B cell (primary cell): ENCODE measurements around the gene ABR. TPM values are rescaled to one million over a fixed set of nuclear protein-coding genes. Genes with fewer than 3 reads are reported as not detected.

Experiments
- ATAC-seq: fragments of 200-7000 bp; cut with Tn5 transposase; one replicate; pipeline ENCODE4 v1.10.0; 2021; ENCODE audit warnings: low read depth, mild to moderate bottlenecking, moderate number of reproducible peaks, moderate library complexity
- CTCF ChIA-PET: fragments of 350-600 bp; sonication (Branson Sonifier 250); formaldehyde crosslinking; loops from one replicate; lab custom pipeline; 2021; ENCODE audit warnings: antibody characterized with exemption, inconsistent platforms; lab: Charles Lee
- POLR2A ChIA-PET: fragments of 350-600 bp; sonication (Branson Sonifier 250); formaldehyde crosslinking; loops from one replicate; lab custom pipeline; 2021; ENCODE audit warnings: antibody characterized with exemption; lab: Charles Lee
- DNase-seq: peaks from one replicate; pipeline ENCODE4 v3.0.0; 2013
- H2AFZ ChIP-seq: 2 replicates; pipeline ENCODE4 v1.6.1; 2012; ENCODE audit warnings: mild to moderate bottlenecking, low read depth, low read length; ENCODE audit not compliant: insufficient read depth, poor library complexity, severe bottlenecking
- H3K27ac ChIP-seq, 2 donors: 1 replicate in 1 of 2; 2 replicates in 1 of 2; pipeline ENCODE4 v1.5.1; 2012 to 2013; ENCODE audit warnings: low read length in 2 of 2, mild to moderate bottlenecking in 2 of 2, moderate library complexity in 1 of 2
- H3K27me3 ChIP-seq, 4 experiments: fragments of 200-600 bp in 1 of 4; sonication (generic) in 1 of 4; replicated peaks in 1 of 4; 1 replicate in 2 of 4; 2 replicates in 2 of 4; pipeline versions ENCODE4 v1.6.1 to v1.7.0; 2013 to 2016; ENCODE audit warnings: low read length in 3 of 4, mild to moderate bottlenecking in 2 of 4, mixed read lengths in 1 of 4, moderate library complexity in 1 of 4; ENCODE audit not compliant: insufficient read depth in 4 of 4, control insufficient read depth in 3 of 4; ENCODE audit errors: control extremely low read depth in 1 of 4
- H3K36me3 ChIP-seq, 2 experiments: replicated peaks in 1 of 2; 1 replicate in 1 of 2; 2 replicates in 1 of 2; pipeline versions ENCODE4 v1.6.1 to v1.7.1; 2013; ENCODE audit warnings: low read length in 1 of 2; ENCODE audit not compliant: insufficient read depth in 2 of 2, control insufficient read depth in 1 of 2; ENCODE audit errors: control extremely low read depth in 1 of 2, extremely low read depth in 1 of 2
- H3K4me1 ChIP-seq, 2 donors: fragments of 200-600 bp in 1 of 2; sonication (generic) in 1 of 2; 1 replicate in 1 of 2; 2 replicates in 1 of 2; pipeline versions ENCODE4 v1.5.1 to v1.6.1; 2013 to 2017; ENCODE audit warnings: low read length in 2 of 2; ENCODE audit not compliant: control insufficient read depth in 2 of 2, insufficient read depth in 2 of 2
- H3K4me2 ChIP-seq: replicated peaks from 2 replicates; pipeline ENCODE3; 2012; ENCODE audit warnings: mild to moderate bottlenecking, low read depth, low read length; ENCODE audit not compliant: poor library complexity, severe bottlenecking
- H3K4me3 ChIP-seq, 5 experiments: fragments of 200-600 bp in 1 of 5; sonication (generic) in 1 of 5; 1 replicate in 3 of 5; 2 replicates in 2 of 5; pipeline versions ENCODE4 v1.5.1 to v1.7.0; 2011 to 2016; ENCODE audit warnings: low read length in 4 of 5, mild to moderate bottlenecking in 4 of 5, low read depth in 2 of 5, control low read depth in 1 of 5, moderate library complexity in 1 of 5; ENCODE audit not compliant: insufficient read depth in 1 of 5; ENCODE audit errors: control extremely low read depth in 1 of 5, extremely low read depth in 1 of 5
- H3K79me2 ChIP-seq: fragments of 200-600 bp; sonication (generic); one replicate; pipeline ENCODE4 v1.6.0; 2016; ENCODE audit warnings: low read length; ENCODE audit not compliant: control insufficient read depth, insufficient read depth
- H3K9ac ChIP-seq: fragments of 200-600 bp; sonication (generic); 2 replicates; pipeline ENCODE4 v1.6.1; 2017; ENCODE audit warnings: mild to moderate bottlenecking, low read length, moderate library complexity
- H3K9me3 ChIP-seq, 3 donors: one replicate each; pipeline versions ENCODE4 v1.6.1 to v1.7.1; 2013; ENCODE audit warnings: low read length in 2 of 3; ENCODE audit not compliant: control insufficient read depth in 2 of 3, insufficient read depth in 1 of 3; ENCODE audit errors: control extremely low read depth in 1 of 3
- H4K20me1 ChIP-seq: 2 replicates; pipeline ENCODE4 v1.6.0; 2012; ENCODE audit warnings: mild to moderate bottlenecking, low read length; ENCODE audit not compliant: insufficient read depth, control insufficient read depth, poor library complexity, severe bottlenecking
- H3K27ac Mint-ChIP-seq: one replicate; pipeline ENCODE4 v1.8.0; 2021; ENCODE audit warnings: mixed read lengths
- H3K27me3 Mint-ChIP-seq: one replicate; pipeline ENCODE4 v1.8.0; 2021; ENCODE audit warnings: mixed read lengths
- H3K4me1 Mint-ChIP-seq: one replicate; pipeline ENCODE4 v1.8.0; 2021; ENCODE audit warnings: mixed read lengths
- H3K4me3 Mint-ChIP-seq: one replicate; pipeline ENCODE4 v1.8.0; 2021; ENCODE audit warnings: mixed read lengths
- H3K9me3 Mint-ChIP-seq: one replicate; pipeline ENCODE4 v1.8.0; 2022; ENCODE audit warnings: mixed read lengths; ENCODE audit not compliant: insufficient read depth
- CTCF ChIP-seq: fragments of 200-600 bp; IDR thresholded peaks from one replicate; pipeline ENCODE4 v1.8.0; 2022; ENCODE audit warnings: antibody characterized with exemption, mild to moderate bottlenecking
- EZH2 ChIP-seq: IDR thresholded peaks from 2 replicates; pipeline ENCODE4 v1.6.1; 2012; ENCODE audit warnings: borderline replicate concordance, low read depth, mild to moderate bottlenecking, moderate library complexity, low read length; ENCODE audit not compliant: insufficient read depth, poor library complexity, severe bottlenecking
- WGBS: methylation state at CpG from one replicate; pipeline ENCODE4 v1.1.5; 2013; ENCODE audit warnings: missing lambda C conversion rate; ENCODE audit not compliant: insufficient coverage; 5-methylcytosine and 5-hydroxymethylcytosine counted together
- intact Hi-C: fragments of 100-400 bp; cut with micrococcal nuclease; formaldehyde crosslinking; loops from one replicate; pipeline ENCODE4 v1.10.0; 2022
- polyA plus RNA-seq: library from polyadenylated mRNA; depleted of rRNA; stranded (reverse); fragments of >200 nt; gene quantifications from 2 replicates; pipeline ENCODE4 v1.2.3, GENCODE V29; 2012
- total RNA-seq, 2 donors: library from RNA; stranded (reverse); fragments of 120-200 nt in 1 of 2; gene quantifications; 1 replicate in 1 of 2; 2 replicates in 1 of 2; pipeline versions ENCODE4 v1.2.3 to v1.2.4, GENCODE V29; 2013 to 2022

ABR gene
- total and polyA plus RNA-seq, 2 donors (not counting 1 experiment from before 2014, with no cell fraction given), result 79.8 to 262 TPM

- H3K9ac ChIP-seq, result no peak overlapping the region
- intact Hi-C loops, result no loop called here
- no peaks in the 10 kb centered on the region for H3K79me2 ChIP-seq
- Mint-ChIP-seq H3K9me3 (no peaks in the 10 kb centered on the region), H3K27me3 (no peaks in the 10 kb centered on the region), H3K4me1 (no peaks in the 10 kb centered on the region), H3K27ac (no peak overlapping the region), H3K4me3 (no peak overlapping the region)
- H3K4me2 ChIP-seq, result no peak overlapping the region
- POLR2A ChIA-PET, result no interaction called here
- no peak for TF ChIP-seq CTCF
- TF ChIP-seq EZH2, result no peak
- DNase-seq, result no peak
- CTCF ChIA-PET, result no interaction called here
- H3K9me3 ChIP-seq, result no peaks in the 10 kb centered on the region
- H3K36me3 ChIP-seq, result peaks cover 3 to 38% of the 10 kb centered on the region in 2 experiments
- no peak for ATAC-seq
- H3K27ac ChIP-seq, result no peak overlapping the region
- H3K27me3 ChIP-seq, result no peaks in the 10 kb centered on the region
- no peaks in the 10 kb centered on the region for H3K4me1 ChIP-seq
- 100% methylated on average over 4 of the region's 10 CpGs for WGBS
- H4K20me1 ChIP-seq, result no peaks in the 10 kb centered on the region
- H3K4me3 ChIP-seq, result no peak overlapping the region
- no peak overlapping the region for H2AFZ ChIP-seq
Observed at GRCh38 chr17:1077581-1077985, 102.2 kb downstream of the ABR start.

DNA sequence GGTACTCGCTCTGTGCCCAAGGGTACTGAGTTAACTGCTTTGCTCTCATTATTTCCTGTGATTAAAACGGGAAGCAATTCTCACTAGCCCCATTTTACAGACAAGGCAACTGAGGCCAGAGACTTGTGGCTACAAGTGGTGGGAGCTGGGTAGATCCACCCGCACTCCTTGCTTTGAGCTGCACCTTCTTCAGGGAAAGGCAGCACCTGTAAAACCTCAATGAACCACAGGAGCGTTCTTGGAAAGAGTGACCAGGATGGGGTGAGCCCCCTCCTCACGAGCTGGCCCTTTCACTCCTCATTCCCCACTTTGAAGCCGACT is 102.8 kb downstream of the ABR start:
- ChIA-PET CTCF (no interaction called here), POLR2A (no interaction called here)
- Histone ChIP-seq H3K79me2 (no peaks in the 10 kb centered on the region), H3K4me1 (no peaks in the 10 kb centered on the region), H3K9ac (no peak overlapping the region), H3K4me2 (no peak overlapping the region), H3K9me3 (no peaks in the 10 kb centered on the region), H3K36me3 (peaks cover 3 to 34% of the 10 kb centered on the region in 2 experiments), H3K27me3 (no peaks in the 10 kb centered on the region), H2AFZ (no peak overlapping the region), H3K27ac (no peak overlapping the region), H3K4me3 (no peak overlapping the region), H4K20me1 (no peaks in the 10 kb centered on the region)
- H3K4me3 Mint-ChIP-seq, result no peak overlapping the region
- no peak for ATAC-seq
- H3K9me3 Mint-ChIP-seq, result no peaks in the 10 kb centered on the region
- intact Hi-C loops, result no loop called here
- WGBS, result 100% methylated on average over 3 of the region's 6 CpGs
- H3K27me3 Mint-ChIP-seq, result no peaks in the 10 kb centered on the region
- TF ChIP-seq CTCF, result no peak
- no peak for TF ChIP-seq EZH2
- no peaks in the 10 kb centered on the region for H3K4me1 Mint-ChIP-seq
- DNase-seq, result no peak
- no peak overlapping the region for H3K27ac Mint-ChIP-seq
